ENCODE measurements around the gene SMAD4.

SMAD4 gene

DNA sequence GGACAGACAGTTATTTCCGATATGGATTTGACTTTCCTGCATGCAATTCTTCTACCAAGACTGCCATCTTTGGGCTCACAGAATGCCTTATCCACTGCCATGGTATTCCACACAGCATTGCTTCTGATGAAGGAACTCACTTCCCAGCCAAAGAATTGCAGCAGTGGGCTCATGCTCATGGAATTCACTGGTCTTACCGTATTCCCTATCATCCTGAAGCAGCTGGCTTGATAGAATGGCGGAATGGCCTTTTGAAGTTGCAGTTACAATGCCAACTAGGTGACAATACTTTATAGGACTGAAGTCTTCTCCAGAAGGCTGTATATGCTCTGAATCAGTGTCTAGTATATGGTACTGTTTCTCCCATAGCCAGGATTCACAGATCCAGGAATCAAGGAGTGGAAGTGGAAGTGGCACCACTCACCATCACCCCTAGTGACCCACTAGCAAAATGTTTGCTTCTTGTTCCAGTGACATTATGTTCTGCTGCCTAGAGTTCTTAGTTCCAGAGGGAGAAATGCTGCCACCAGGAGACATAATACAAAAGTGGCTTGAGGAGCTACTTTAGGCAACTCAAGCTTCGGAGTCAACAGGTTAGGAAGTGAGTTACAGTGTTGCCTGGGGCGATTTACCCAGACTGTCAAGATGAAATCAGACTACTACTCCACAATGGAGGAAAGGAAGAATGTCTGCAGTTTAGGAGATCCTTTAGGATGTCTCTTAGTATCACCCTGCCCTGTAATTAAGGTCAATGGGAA is 23.8 kb upstream of the SMAD4 start:
- H3K36me3 ChIP-seq (ENCODE audit: low read depth): no peaks in the 10 kb centered on the region
- H3K27ac ChIP-seq (ENCODE audit: poor library complexity, severe bottlenecking): no peak overlapping the region
- ATAC-seq (ENCODE audit: low read depth): no peak
- H3K9me3 ChIP-seq (ENCODE audit: severe bottlenecking): no peaks in the 10 kb centered on the region
- no peak for DNase-seq (ENCODE audit: low spot score)
- H3K4me3 ChIP-seq (ENCODE audit: severe bottlenecking): no peak overlapping the region
- no peaks in the 10 kb centered on the region for H3K4me1 ChIP-seq (ENCODE audit: insufficient read depth, poor library complexity, severe bottlenecking)
- TF ChIP-seq, protein P1, sequence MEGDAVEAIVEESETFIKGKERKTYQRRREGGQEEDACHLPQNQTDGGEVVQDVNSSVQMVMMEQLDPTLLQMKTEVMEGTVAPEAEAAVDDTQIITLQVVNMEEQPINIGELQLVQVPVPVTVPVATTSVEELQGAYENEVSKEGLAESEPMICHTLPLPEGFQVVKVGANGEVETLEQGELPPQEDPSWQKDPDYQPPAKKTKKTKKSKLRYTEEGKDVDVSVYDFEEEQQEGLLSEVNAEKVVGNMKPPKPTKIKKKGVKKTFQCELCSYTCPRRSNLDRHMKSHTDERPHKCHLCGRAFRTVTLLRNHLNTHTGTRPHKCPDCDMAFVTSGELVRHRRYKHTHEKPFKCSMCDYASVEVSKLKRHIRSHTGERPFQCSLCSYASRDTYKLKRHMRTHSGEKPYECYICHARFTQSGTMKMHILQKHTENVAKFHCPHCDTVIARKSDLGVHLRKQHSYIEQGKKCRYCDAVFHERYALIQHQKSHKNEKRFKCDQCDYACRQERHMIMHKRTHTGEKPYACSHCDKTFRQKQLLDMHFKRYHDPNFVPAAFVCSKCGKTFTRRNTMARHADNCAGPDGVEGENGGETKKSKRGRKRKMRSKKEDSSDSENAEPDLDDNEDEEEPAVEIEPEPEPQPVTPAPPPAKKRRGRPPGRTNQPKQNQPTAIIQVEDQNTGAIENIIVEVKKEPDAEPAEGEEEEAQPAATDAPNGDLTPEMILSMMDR (IDR thresholded peaks at IDR 0.05; ENCODE audit: poor library complexity, severe bottlenecking): no peak
- H3K27me3 ChIP-seq (ENCODE audit: insufficient read depth, poor library complexity, severe bottlenecking): no peaks in the 10 kb centered on the region

DNA sequence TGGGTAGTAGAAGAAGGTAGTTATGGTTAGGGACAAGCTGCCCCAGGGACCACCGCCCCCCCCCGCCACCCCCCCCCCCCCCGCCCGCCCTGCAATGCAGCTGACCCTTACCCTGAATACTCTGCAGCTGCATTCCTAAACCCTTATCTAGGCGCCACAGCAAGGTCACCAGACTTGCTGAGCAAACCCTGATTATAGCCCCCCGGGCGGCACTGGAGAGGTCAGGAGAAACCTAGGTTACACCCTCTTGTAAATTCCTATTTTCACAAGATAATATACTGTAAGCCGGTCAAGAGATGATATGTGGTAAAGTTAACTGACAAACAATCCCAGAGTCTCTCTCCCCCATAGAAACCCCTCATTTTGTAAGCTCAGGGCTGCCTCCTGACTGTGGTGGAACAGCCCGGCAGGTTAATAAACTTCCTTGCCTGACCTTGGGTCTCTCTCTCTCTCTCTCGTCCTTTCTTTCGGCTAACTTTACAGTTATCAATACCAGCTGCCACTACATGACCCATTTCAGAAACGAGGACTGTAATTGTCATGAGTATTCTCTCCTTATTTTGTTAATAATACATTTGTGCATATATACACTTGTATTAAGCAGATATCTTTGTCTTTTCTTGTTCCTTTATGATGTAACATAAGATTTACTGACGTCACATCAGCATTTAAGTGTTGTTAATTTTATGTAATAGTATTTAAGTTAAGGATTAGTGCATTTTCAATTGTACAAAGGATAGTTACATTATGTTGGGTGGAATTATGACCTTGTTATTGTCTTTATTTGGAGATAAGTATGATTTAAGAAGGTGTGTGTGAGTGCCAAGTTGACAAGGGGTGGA is 22.8 kb upstream of the SMAD4 start:
- Histone ChIP-seq H3K4me3 (ENCODE audit: severe bottlenecking) (no peak overlapping the region), H3K27me3 (ENCODE audit: insufficient read depth, poor library complexity, severe bottlenecking) (no peaks in the 10 kb centered on the region), H3K36me3 (ENCODE audit: low read depth) (no peaks in the 10 kb centered on the region), H3K4me1 (ENCODE audit: insufficient read depth, poor library complexity, severe bottlenecking) (no peaks in the 10 kb centered on the region), H3K9me3 (ENCODE audit: severe bottlenecking) (no peaks in the 10 kb centered on the region), H3K27ac (ENCODE audit: poor library complexity, severe bottlenecking) (no peak overlapping the region)
- ATAC-seq (ENCODE audit: low read depth) (no peak), DNase-seq (ENCODE audit: low spot score) (no peak)
- TF ChIP-seq, protein P1 (IDR thresholded peaks at IDR 0.05; ENCODE audit: poor library complexity, severe bottlenecking): no peak

DNA sequence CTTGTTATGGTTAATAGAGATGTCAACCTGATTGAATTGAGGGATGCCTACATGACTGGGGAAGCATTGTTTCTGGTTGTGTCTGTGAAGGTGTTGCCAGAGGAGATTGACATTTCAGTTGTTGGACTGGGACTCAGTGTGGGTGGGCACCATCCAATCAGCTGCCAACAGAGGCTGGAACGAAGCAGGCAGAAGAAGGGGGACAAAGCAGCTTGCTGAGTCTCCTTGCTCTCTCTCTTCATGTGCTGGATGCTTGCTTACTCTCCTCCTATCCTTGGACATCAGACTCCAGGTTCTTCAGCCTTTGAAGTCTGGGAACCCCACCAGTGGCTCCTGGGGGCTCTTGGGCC is 22.2 kb upstream of the SMAD4 start:
- H3K36me3 ChIP-seq (ENCODE audit: low read depth): no peaks in the 10 kb centered on the region
- no peak overlapping the region for H3K4me3 ChIP-seq (ENCODE audit: severe bottlenecking)
- no peaks in the 10 kb centered on the region for H3K27me3 ChIP-seq (ENCODE audit: insufficient read depth, poor library complexity, severe bottlenecking)
- TF ChIP-seq, protein P1 (IDR thresholded peaks at IDR 0.05; ENCODE audit: poor library complexity, severe bottlenecking): no peak
- DNase-seq (ENCODE audit: low spot score) (no peak), ATAC-seq (ENCODE audit: low read depth) (no peak)
- no peaks in the 10 kb centered on the region for H3K4me1 ChIP-seq (ENCODE audit: insufficient read depth, poor library complexity, severe bottlenecking)
- no peak overlapping the region for H3K27ac ChIP-seq (ENCODE audit: poor library complexity, severe bottlenecking)
- no peaks in the 10 kb centered on the region for H3K9me3 ChIP-seq (ENCODE audit: severe bottlenecking)

DNA sequence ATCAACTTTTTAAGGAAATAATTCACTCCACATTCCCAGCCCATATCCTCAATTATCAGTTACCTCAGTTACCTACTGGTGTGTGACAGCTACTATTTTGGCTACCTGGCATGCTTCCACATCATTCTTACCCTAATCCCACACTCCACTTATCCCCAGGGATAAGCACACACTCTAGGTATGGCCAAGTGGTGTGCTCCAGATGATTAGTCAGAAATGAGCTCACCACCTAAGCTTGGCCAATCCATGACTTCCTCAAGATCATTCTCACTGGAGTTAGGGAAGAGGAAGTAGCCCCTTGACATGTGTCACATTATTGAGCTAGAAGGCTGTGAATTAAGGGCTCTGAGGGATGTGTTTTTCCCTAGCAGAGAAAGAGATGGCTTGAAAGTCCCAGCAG is 20.9 kb upstream of the SMAD4 start:
- Histone ChIP-seq H3K27me3 (ENCODE audit: insufficient read depth, poor library complexity, severe bottlenecking) (no peaks in the 10 kb centered on the region), H3K4me3 (ENCODE audit: severe bottlenecking) (no peak overlapping the region), H3K9me3 (ENCODE audit: severe bottlenecking) (no peaks in the 10 kb centered on the region), H3K27ac (ENCODE audit: poor library complexity, severe bottlenecking) (no peak overlapping the region), H3K4me1 (ENCODE audit: insufficient read depth, poor library complexity, severe bottlenecking) (no peaks in the 10 kb centered on the region), H3K36me3 (ENCODE audit: low read depth) (no peaks in the 10 kb centered on the region)
- ATAC-seq (ENCODE audit: low read depth) (no peak), DNase-seq (ENCODE audit: low spot score) (no peak)
- TF ChIP-seq, protein P1 (IDR thresholded peaks at IDR 0.05; ENCODE audit: poor library complexity, severe bottlenecking): no peak

DNA sequence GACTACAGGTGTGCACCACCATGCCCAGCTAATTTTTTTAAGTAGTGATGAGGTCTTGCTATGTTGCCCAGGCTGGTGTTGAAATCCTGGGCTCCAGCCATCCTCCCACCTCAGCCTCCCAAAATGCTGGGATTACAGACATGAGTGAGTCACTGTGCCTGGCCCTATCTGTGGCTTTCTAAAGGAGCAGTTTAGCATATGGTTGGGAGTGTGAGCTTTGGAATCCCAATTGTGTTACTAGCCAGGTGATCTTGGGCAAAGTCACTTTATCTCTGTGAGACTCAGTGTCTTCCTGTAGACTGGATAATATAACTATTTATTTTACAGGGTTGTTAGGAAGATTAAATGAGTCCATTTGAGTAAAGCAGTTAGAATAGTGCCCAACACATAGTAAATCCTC is 19.8 kb upstream of the SMAD4 start:
- Histone ChIP-seq H3K36me3 (ENCODE audit: low read depth) (no peaks in the 10 kb centered on the region), H3K27ac (ENCODE audit: poor library complexity, severe bottlenecking) (no peak overlapping the region), H3K4me3 (ENCODE audit: severe bottlenecking) (no peak overlapping the region), H3K9me3 (ENCODE audit: severe bottlenecking) (no peaks in the 10 kb centered on the region), H3K27me3 (ENCODE audit: insufficient read depth, poor library complexity, severe bottlenecking) (no peaks in the 10 kb centered on the region), H3K4me1 (ENCODE audit: insufficient read depth, poor library complexity, severe bottlenecking) (no peaks in the 10 kb centered on the region)
- ATAC-seq (ENCODE audit: low read depth) (no peak), DNase-seq (ENCODE audit: low spot score) (no peak)
- TF ChIP-seq, protein P1 (IDR thresholded peaks at IDR 0.05; ENCODE audit: poor library complexity, severe bottlenecking): no peak
